Transverse colon (tissue), 4 donors: ENCODE measurements around the gene MECR. TPM values are rescaled to one million over a fixed set of nuclear protein-coding genes. Genes with fewer than 3 reads are reported as not detected.

Experiments
- DNase-seq: peaks from one replicate; pipeline ENCODE4 v3.0.0-alpha.2; 2019
- H3K27ac ChIP-seq, 4 donors: fragments of 200-600 bp; sonication (generic); 2 replicates each; pipeline ENCODE4 v1.5.1; 2016 to 2018; ENCODE audit warnings: inconsistent platforms in 4 of 4
- H3K27me3 ChIP-seq: fragments of 200-600 bp; sonication (generic); 2 replicates; pipeline ENCODE4 v1.5.1; 2017; ENCODE audit warnings: inconsistent platforms
- H3K36me3 ChIP-seq, 4 donors: fragments of 200-600 bp; sonication (generic); 2 replicates each; pipeline ENCODE4 v1.5.1; 2017 to 2019; ENCODE audit warnings: inconsistent platforms in 4 of 4
- H3K4me1 ChIP-seq, 4 donors: fragments of 200-600 bp; sonication (generic); 2 replicates each; pipeline ENCODE4 v1.5.1; 2017 to 2020; ENCODE audit warnings: inconsistent platforms in 4 of 4
- H3K4me3 ChIP-seq, 4 donors: fragments of 200-600 bp; sonication (generic); 1 replicate in 1 of 4; 2 replicates in 3 of 4; pipeline versions ENCODE4 v1.5.1 to v1.6.1; 2017 to 2019; ENCODE audit warnings: inconsistent platforms in 4 of 4
- H3K9me3 ChIP-seq, 2 donors: fragments of 200-600 bp; sonication (generic); 2 replicates each; pipeline ENCODE4 v1.5.1; 2017 to 2019; ENCODE audit warnings: inconsistent platforms in 2 of 2
- EP300 ChIP-seq: sonication (generic); formaldehyde crosslinking; IDR thresholded peaks from one replicate; pipeline ENCODE4 v1.6.1; 2017; ENCODE audit warnings: antibody characterized with exemption, low read depth
- POLR2A ChIP-seq: fragments of 450-650 bp; IDR thresholded peaks from one replicate; pipeline ENCODE4 v1.6.1; 2016; ENCODE audit warnings: antibody characterized with exemption, mild to moderate bottlenecking, moderate library complexity
- POLR2AphosphoS5 ChIP-seq, 3 donors: sonication (generic); formaldehyde crosslinking; IDR thresholded peaks; one replicate each; pipeline ENCODE4 v1.6.1; 2016; ENCODE audit warnings: antibody characterized with exemption in 3 of 3
- WGBS, 2 donors: methylation state at CpG; one replicate each; pipeline ENCODE4 v1.1.5; 2018; ENCODE audit warnings: low coverage in 1 of 2; 5-methylcytosine and 5-hydroxymethylcytosine counted together
- in situ Hi-C, 4 donors: fragments of 200-750 bp; cut with MboI; loops; one replicate each; pipeline versions ENCODE4 v1.15.0 to v1.15.1; 2017; ENCODE audit warnings: low sequenced_read_pairs in 3 of 4, low pct_ligation_motif_present in 1 of 4, low pct_unique_long_range_greater_than_20kb in 1 of 4
- intact Hi-C: fragments of 100-400 bp; cut with DNase I; formaldehyde crosslinking; loops from one replicate; pipeline ENCODE4 v1.15.1; 2023; ENCODE audit warnings: low total_unique reads
- total RNA-seq, 4 donors: library from RNA; depleted of rRNA; stranded (reverse); fragments of >200 nt; gene quantifications; one replicate each; pipeline ENCODE4 v1.1.0, GENCODE V29; 2016
- TF ChIP-seq, protein P1 (sequence below), 5 experiments: fragments of 200-600 bp in 3 of 5; fragments of 450-650 bp in 2 of 5; sonication (generic) in 3 of 5; IDR thresholded peaks; 1 replicate in 2 of 5; 2 replicates in 3 of 5; pipeline ENCODE4 v1.5.1; 2016 to 2017; ENCODE audit warnings: antibody characterized with exemption in 5 of 5, inconsistent platforms in 3 of 5, mild to moderate bottlenecking in 2 of 5, moderate library complexity in 1 of 5

MECR gene
- total RNA-seq, 4 donors from 2014 or later = 5.2 to 16.0 (median 12.2) TPM; not detected in 1

DNA sequence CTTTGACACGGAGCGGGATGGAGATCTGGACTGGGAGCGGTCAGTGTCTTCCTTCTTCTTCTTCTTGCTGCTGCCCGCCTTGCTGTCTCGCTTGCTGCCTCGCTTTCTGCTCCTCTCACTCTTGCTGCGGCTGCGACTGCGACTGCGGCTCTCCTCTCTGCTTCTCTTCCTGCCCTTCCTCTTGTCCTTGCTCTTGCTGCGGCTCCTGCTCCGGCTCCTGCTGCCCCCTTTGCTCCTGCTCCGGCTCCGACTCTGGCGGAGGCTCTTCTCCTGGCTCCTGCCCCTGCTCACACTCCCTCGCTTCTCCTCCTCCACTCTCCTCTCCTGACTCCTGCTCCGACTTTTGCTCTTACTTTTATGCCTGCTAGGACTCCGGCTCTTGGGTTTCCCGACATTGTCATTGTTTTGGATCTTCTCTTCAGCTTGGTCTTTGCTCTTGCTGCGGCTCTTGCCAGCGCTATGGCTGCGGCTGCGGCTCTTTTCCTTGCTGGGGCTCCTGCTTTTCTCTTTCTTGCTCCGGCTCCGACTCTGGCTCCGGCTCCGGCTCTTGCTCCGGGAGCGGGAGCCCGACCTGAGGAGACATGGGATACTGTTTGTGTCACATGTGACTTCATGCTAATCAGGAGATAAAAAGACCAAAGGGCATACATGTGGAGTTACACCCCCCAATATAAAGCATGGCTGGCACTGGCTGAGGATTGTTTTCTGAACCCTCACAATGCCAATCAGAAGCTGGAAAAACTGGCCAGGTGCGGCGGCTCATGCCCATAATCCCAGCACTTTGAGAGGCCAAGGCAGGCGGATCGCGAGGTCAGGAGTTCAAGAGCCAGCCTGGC, 81.9 kb downstream of the MECR start:
- no peaks in the 10 kb centered on the region for H3K9me3 ChIP-seq
- H3K27me3 ChIP-seq = no peaks in the 10 kb centered on the region
- DNase-seq = no peak
- peaks cover 0 to 14% (median 6%) of the 10 kb centered on the region in 4 donors for H3K4me1 ChIP-seq
- H3K4me3 ChIP-seq = no peak overlapping the region
- TF ChIP-seq POLR2AphosphoS5 (IDR thresholded peaks at IDR 0.05) (no peak), EP300 (no peak), POLR2A (no peak)
- TF ChIP-seq, protein P1, sequence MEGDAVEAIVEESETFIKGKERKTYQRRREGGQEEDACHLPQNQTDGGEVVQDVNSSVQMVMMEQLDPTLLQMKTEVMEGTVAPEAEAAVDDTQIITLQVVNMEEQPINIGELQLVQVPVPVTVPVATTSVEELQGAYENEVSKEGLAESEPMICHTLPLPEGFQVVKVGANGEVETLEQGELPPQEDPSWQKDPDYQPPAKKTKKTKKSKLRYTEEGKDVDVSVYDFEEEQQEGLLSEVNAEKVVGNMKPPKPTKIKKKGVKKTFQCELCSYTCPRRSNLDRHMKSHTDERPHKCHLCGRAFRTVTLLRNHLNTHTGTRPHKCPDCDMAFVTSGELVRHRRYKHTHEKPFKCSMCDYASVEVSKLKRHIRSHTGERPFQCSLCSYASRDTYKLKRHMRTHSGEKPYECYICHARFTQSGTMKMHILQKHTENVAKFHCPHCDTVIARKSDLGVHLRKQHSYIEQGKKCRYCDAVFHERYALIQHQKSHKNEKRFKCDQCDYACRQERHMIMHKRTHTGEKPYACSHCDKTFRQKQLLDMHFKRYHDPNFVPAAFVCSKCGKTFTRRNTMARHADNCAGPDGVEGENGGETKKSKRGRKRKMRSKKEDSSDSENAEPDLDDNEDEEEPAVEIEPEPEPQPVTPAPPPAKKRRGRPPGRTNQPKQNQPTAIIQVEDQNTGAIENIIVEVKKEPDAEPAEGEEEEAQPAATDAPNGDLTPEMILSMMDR (IDR thresholded peaks at IDR 0.05) = no peak
- peaks cover 3 to 70% (median 36%) of the 10 kb centered on the region in 4 donors for H3K36me3 ChIP-seq
- H3K27ac ChIP-seq = no peak overlapping the region
- intact Hi-C loops = no loop called here
- 94 to 99% methylated on average over 10 to 35 of the region's 35 CpGs for WGBS, 2 donors
- in situ Hi-C loops = no loop called here

DNA sequence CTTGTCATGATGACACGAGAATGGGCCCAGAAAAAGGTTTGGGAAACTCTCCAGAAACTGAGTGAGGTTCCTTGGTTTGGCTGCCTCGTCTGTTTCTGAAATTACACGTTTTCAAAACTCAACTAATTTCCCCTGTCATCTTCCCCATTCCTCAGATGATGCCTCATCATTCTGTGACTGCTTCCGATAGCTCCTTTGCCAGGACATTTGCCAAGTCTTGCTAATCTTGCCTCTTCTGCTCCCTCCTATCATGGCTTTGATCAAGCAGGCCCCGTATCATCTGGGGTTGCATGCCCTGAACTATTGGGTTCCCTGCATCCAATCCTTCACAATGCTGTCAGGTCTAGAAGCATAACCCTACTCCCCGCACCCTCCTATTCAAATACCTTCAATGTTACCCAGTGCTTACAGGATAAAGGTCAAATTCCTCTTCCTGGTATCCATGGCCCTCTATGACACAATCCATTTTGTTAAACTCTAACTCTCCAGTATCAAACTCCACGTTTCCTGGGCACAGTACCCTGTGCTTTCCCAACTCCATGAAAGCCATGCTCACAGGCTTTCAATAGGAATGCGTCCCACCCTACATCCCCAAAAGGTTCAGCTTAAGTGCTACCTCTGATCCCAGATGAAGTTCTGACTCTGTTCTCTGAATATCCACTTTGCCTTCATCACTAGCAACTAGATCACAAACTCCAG, 84.8 kb downstream of the MECR start:
- DNase-seq = no peak
- Histone ChIP-seq H3K4me1 (peaks cover 0 to 14% (median 6%) of the 10 kb centered on the region in 4 donors), H3K36me3 (peaks cover 0 to 42% (median 21%) of the 10 kb centered on the region in 4 donors), H3K27me3 (no peaks in the 10 kb centered on the region), H3K9me3 (no peaks in the 10 kb centered on the region), H3K4me3 (no peak overlapping the region), H3K27ac (peak overlapping the region in 3 of 4 donors; percentile 20 to 68 (median 35))
- intact Hi-C loops (no loop called here), in situ Hi-C loops (no loop called here)
- 47 to 51% methylated on average over 6 to 8 of the region's 8 CpGs for WGBS, 2 donors
- TF ChIP-seq EP300 (no peak), POLR2AphosphoS5 (IDR thresholded peaks at IDR 0.05) (peak in 1 of 3 donors; percentile 31), POLR2A (no peak)
- TF ChIP-seq, protein P1 (IDR thresholded peaks at IDR 0.05) = no peak

DNA sequence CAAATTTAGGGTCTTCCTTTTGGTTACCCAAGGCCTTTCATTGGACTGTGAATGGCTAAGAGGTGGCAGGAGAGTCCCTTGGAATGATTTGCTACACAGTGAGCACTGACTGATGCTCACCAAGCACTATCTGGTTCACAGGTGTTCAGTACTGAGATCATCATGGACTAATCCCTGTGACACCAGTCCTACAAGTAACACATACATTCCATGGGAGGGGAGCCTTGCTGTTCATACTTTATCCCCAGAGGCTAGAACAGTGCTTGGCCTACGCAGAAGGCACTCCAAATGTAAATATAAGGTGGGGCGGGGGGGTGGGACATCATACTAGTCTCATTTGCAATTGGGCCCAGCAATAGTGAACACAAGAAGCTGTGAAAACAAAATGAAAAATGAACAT, 86.6 kb downstream of the MECR start:
- Histone ChIP-seq H3K27ac (no peak overlapping the region), H3K36me3 (peaks cover 0 to 25% (median 11%) of the 10 kb centered on the region in 4 donors), H3K4me1 (peaks cover 0 to 14% (median 6%) of the 10 kb centered on the region in 4 donors), H3K27me3 (no peaks in the 10 kb centered on the region), H3K4me3 (no peak overlapping the region), H3K9me3 (no peaks in the 10 kb centered on the region)
- WGBS, 2 donors = 90% methylated on average over 2 of the region's 2 CpGs; no CpG with 5 or more reads in 1 of the 2 donors
- intact Hi-C loops = no loop called here
- DNase-seq = no peak
- TF ChIP-seq POLR2AphosphoS5 (IDR thresholded peaks at IDR 0.05) = no peak
- no peak for TF ChIP-seq EP300
- no peak for TF ChIP-seq POLR2A
- TF ChIP-seq, protein P1 (IDR thresholded peaks at IDR 0.05) = no peak
- in situ Hi-C loops = no loop called here

DNA sequence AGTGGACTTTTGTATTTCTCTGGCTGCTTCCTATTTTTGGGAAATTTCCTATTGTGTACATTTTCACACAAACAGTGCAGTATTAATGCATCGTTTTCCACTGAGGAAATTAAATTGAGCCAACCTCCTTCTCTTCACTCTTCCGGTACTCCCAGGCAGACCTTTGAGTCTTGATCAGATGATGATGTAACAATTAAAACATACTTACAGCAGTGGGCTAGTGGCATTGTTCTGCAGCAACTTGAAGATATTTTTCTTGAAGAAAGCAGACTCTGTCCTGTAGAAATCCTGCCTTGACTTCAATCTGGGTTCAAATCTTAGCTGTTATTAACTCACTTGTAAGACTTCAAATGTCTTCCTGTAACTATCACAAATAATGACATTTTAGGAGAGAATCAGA, 88.0 kb downstream of the MECR start:
- H3K9me3 ChIP-seq = no peaks in the 10 kb centered on the region
- H3K27me3 ChIP-seq = no peaks in the 10 kb centered on the region
- intact Hi-C loops = no loop called here
- H3K36me3 ChIP-seq = peaks cover 0 to 11% (median 3%) of the 10 kb centered on the region in 4 donors
- no peak overlapping the region for H3K27ac ChIP-seq
- in situ Hi-C loops = no loop called here
- H3K4me3 ChIP-seq = no peak overlapping the region
- H3K4me1 ChIP-seq = peaks cover 0 to 14% (median 6%) of the 10 kb centered on the region in 4 donors
- 84 to 91% methylated on average over 2 of the region's 2 CpGs for WGBS, 2 donors
- TF ChIP-seq EP300 = no peak
- TF ChIP-seq, protein P1 (IDR thresholded peaks at IDR 0.05) = no peak
- no peak for TF ChIP-seq POLR2A
- no peak for TF ChIP-seq POLR2AphosphoS5 (IDR thresholded peaks at IDR 0.05)
- DNase-seq = no peak
